GM12801 (cell line): ENCODE data around the gene ABCG1.

Experiments
- CTCF ChIP-seq: IDR thresholded peaks from one replicate; pipeline ENCODE4 v1.5.1; 2011; ENCODE audit warnings: control low read depth; ENCODE audit not compliant: insufficient read length; ENCODE audit errors: extremely low read depth

The ABCG1 gene

GRCh38 chr21:42236693-42237092, 17.8 kb downstream of the ABCG1 start:
- no peak for TF ChIP-seq CTCF

GRCh38 chr21:42237161-42237560, 18.2 kb downstream of the ABCG1 start:
- no peak for TF ChIP-seq CTCF

- no peak for TF ChIP-seq CTCF
Measured at GRCh38 chr21:42237577-42237976, 18.6 kb downstream of the ABCG1 start.

GRCh38 chr21:42238185-42238934, 19.4 kb downstream of the ABCG1 start:
- no peak for TF ChIP-seq CTCF

GRCh38 chr21:42239556-42239955, 20.6 kb downstream of the ABCG1 start:
- TF ChIP-seq CTCF = no peak

GRCh38 chr21:42239973-42240372, 21.0 kb downstream of the ABCG1 start:
- no peak for TF ChIP-seq CTCF

GRCh38 chr21:42242611-42243010, 23.7 kb downstream of the ABCG1 start:
- no peak for TF ChIP-seq CTCF

GRCh38 chr21:42243026-42243425, 24.1 kb downstream of the ABCG1 start:
- TF ChIP-seq CTCF = no peak
